ENCODE data around the gene MECP2. TPM values are rescaled to one million over a fixed set of nuclear protein-coding genes. Genes with fewer than 3 reads are reported as not detected.

The MECP2 gene
- total and polyA plus RNA-seq, 7 donors, result 27.6 to 54.4 (median 35.5) TPM

DNA sequence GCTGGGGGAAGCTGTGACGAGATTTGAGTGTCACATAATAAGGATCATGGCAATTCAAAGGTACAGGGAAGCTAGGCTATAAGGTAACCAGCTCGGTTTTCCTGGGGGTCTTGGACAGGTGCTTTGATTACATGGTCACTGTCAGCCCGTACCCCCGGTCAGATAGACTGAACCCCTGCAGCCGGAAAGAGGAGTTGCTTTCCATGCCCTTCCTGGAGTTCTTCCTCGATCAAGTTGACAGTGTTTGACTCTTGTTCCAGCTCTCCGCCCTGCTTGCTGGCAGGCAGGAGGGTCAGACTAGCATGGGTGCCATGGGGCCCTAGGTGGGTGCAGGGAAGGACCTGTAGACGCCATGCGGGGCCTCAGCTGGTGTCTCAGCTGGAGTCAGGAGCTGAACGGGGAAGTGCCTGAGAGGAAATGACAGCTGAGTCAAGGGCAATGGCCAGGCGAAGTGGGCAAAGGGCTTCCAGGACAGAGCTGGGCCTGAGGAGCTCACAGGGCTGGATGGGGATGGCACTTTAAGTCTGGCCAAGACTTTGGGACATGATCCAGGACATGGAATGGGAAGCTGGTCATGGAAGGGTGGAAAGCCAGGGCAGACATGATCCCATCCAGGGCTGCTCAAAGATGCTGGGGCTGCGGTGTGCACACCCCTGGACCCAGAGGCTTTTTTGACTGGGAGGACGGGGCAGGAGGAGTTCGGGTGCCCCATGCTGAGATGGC lies 123.4 kb downstream of the MECP2 start:
- Histone ChIP-seq H3K27me3 (ENCODE audit: insufficient read depth in 3 of 3, low read length in 2 of 3) (no peaks in the 10 kb centered on the region), H3K27ac (peak overlapping the region; percentile 97), H3K36me3 (ENCODE audit: insufficient read depth in 1 of 2, low read depth in 1 of 2) (no peaks in the 10 kb centered on the region), H3K4me3 (peak overlapping the region; percentile 80), H3K9me3 (no peaks in the 10 kb centered on the region), H3K4me1 (peaks cover 16% of the 10 kb centered on the region)
- DNase-seq (peak in 1 of 2 donors; percentile 42), ATAC-seq (no peak)
- no peak for TF ChIP-seq CTCF (IDR thresholded peaks at IDR 0.05)
- 49 to 70% (median 56%) methylated on average over 13 to 14 of the region's 14 CpGs for WGBS, 3 donors
- intact Hi-C loops (cut with DNase I), result loop anchor here in 1 of 2 donors (5.0 kb wide), 1 partner anchor 38 kb away; no protein-coding TSS in a partner anchor

DNA sequence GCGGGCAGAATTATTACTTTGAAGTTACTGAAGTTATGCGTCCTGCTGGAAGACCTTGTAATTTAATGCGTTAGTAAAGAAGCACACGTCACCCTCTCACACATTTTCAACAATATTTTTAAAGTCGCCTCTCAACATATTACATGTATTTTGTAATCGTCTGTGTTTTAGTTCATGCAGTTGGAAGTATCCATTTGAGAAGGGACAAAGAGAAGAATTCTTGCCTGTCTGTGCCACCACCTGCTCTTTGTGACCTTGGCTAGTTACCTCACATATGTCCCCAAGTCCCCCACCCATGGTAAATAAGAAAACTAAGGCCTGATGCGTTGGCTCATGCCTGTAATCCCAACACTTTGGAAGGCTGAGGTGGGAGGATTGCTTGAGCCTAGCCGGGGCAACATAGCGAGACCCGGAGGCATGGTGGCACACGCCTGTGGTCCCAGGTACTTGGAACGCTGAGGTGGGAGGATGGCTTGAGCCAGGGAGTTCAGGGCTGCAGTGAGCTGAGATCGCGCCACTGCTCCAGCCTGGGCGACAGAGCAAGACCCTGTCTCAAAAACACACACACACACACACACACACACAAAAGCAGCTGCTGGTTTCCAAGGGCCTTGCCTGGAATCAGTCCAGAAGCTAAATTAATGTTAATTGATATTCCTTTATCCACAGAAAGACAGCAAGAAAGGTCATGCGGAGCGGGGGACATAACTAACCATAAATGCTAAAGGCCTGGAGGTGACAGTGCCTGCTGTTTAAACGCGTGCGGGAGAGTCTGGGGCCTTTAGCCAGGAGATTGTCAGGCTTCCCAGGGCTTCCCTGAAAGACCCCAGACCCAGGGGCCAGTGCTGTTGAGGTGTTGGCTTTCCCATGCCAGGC lies 124.2 kb downstream of the MECP2 start:
- TF ChIP-seq CTCF (IDR thresholded peaks at IDR 0.05), result no peak
- WGBS, 3 donors, result 22 to 51% (median 26%) methylated on average over 19 to 20 of the region's 20 CpGs
- H3K36me3 ChIP-seq (ENCODE audit: insufficient read depth in 1 of 2, low read depth in 1 of 2), result no peaks in the 10 kb centered on the region
- H3K9me3 ChIP-seq, result no peaks in the 10 kb centered on the region
- H3K27ac ChIP-seq, result peak overlapping the region; percentile 97
- peaks cover 24% of the 10 kb centered on the region for H3K4me1 ChIP-seq
- H3K4me3 ChIP-seq, result peak overlapping the region; percentile 80
- H3K27me3 ChIP-seq (ENCODE audit: insufficient read depth in 3 of 3, low read length in 2 of 3), result no peaks in the 10 kb centered on the region
- DNase-seq, result peak in 1 of 2 donors; percentile 48
- intact Hi-C loops (cut with DNase I), result loop anchor here in 1 of 2 donors (5.0 kb wide), 1 partner anchor 39 kb away; no protein-coding TSS in a partner anchor
- ATAC-seq, result no peak

GRCh38 chrX:153972368-153973126 lies 125.0 kb downstream of the MECP2 start, which contains the start of gene TMEM187:
Gene TMEM187 (plus strand): TSS chrX:153972754. CDS start chrX:153982063, 9,309 bp downstream.
- H3K9me3 ChIP-seq, result no peaks in the 10 kb centered on the region
- H3K4me1 ChIP-seq, result peaks cover 32% of the 10 kb centered on the region
- peak within 1 kb of the TSS; percentile 80 for H3K4me3 ChIP-seq
- no peaks in the 10 kb centered on the region for H3K36me3 ChIP-seq (ENCODE audit: insufficient read depth in 1 of 2, low read depth in 1 of 2)
- no peaks in the 10 kb centered on the region for H3K27me3 ChIP-seq (ENCODE audit: insufficient read depth in 3 of 3, low read length in 2 of 3)
- TF ChIP-seq CTCF (IDR thresholded peaks at IDR 0.05), result no peak
- ATAC-seq (peak; percentile 60 to 66 (median 62)), DNase-seq (peak; percentile 90 to 95)
- intact Hi-C loops (cut with DNase I), result loop anchor here in 1 of 2 donors (5.0 kb wide), 1 partner anchor 40 kb away; no protein-coding TSS in a partner anchor
- peak within 1 kb of the TSS; percentile 97 for H3K27ac ChIP-seq
- WGBS, 3 donors, result 0 to 7% (median 0%) methylated on average over 16 to 96 of the region's 103 CpGs

Other genes starting within 250 kb of the MECP2 start
- 1 to 10 TPM in 2 of 4 donors, under 1 TPM in 2; 0.22 to 1.5 (median 0.90) TPM for gene L1CAM, start 211.5 kb downstream of the MECP2 start, total RNA-seq
- gene L1CAM, start 211.5 kb downstream of the MECP2 start, polyA plus RNA-seq, result under 1 TPM; 0.36 to 0.46 (median 0.39) TPM
- gene AVPR2, start 193.0 kb downstream of the MECP2 start, total RNA-seq, result 1 to 10 TPM; 1.3 to 4.8 (median 2.0) TPM
- 1 to 10 TPM; 1.4 to 3.2 (median 2.5) TPM for gene AVPR2, start 193.0 kb downstream of the MECP2 start, polyA plus RNA-seq
- 1 to 10 TPM; 5.1 to 8.0 (median 6.4) TPM for gene ARHGAP4, start 171.5 kb downstream of the MECP2 start, total RNA-seq
- gene ARHGAP4, start 171.5 kb downstream of the MECP2 start, polyA plus RNA-seq, result 1 to 10 TPM; 5.8 to 7.6 (median 6.8) TPM
- 100 to 1,000 TPM; 105 to 166 (median 115) TPM for gene NAA10, start 162.7 kb downstream of the MECP2 start, total RNA-seq
- gene NAA10, start 162.7 kb downstream of the MECP2 start, polyA plus RNA-seq, result 100 to 1,000 TPM; 168 to 203 (median 193) TPM
- 1 to 10 TPM; 2.9 to 4.4 (median 3.6) TPM for gene RENBP, start 153.1 kb downstream of the MECP2 start, total RNA-seq
- 1 to 10 TPM in 2 of 3 donors, under 1 TPM in 1; 0.97 to 1.9 (median 1.4) TPM for gene RENBP, start 153.1 kb downstream of the MECP2 start, polyA plus RNA-seq
- 10 to 100 TPM; 29.8 to 50.1 (median 40.0) TPM for gene HCFC1, start 125.9 kb downstream of the MECP2 start, total RNA-seq
- gene HCFC1, start 125.9 kb downstream of the MECP2 start, polyA plus RNA-seq, result 10 to 100 TPM; 15.1 to 46.5 (median 25.8) TPM
- gene TMEM187, start 125.0 kb downstream of the MECP2 start, total RNA-seq, result 1 to 10 TPM; 3.2 to 7.8 (median 6.8) TPM
- 1 to 10 TPM; 2.2 to 6.7 (median 5.2) TPM for gene TMEM187, start 125.0 kb downstream of the MECP2 start, polyA plus RNA-seq
- 100 to 1,000 TPM in 2 of 4 donors, 10 to 100 TPM in 2; 56.1 to 158 (median 101) TPM for gene IRAK1, start 77.8 kb downstream of the MECP2 start, total RNA-seq
- gene IRAK1, start 77.8 kb downstream of the MECP2 start, polyA plus RNA-seq, result 100 to 1,000 TPM; 127 to 368 (median 202) TPM
- gene OPN1LW, start 46.5 kb upstream of the MECP2 start, total RNA-seq, result not detected
- gene OPN1LW, start 46.5 kb upstream of the MECP2 start, polyA plus RNA-seq, result under 1 TPM in 1 of 3 donors, not detected in 2; 0.13 TPM
- gene OPN1MW, start 84.9 kb upstream of the MECP2 start, total RNA-seq, result not detected
- not detected for gene OPN1MW, start 84.9 kb upstream of the MECP2 start, polyA plus RNA-seq
- gene OPN1MW2, start 122.0 kb upstream of the MECP2 start, total RNA-seq, result not detected
- not detected for gene OPN1MW2, start 122.0 kb upstream of the MECP2 start, polyA plus RNA-seq
- not detected for gene OPN1MW3, start 159.9 kb upstream of the MECP2 start, total RNA-seq
- gene OPN1MW3, start 159.9 kb upstream of the MECP2 start, polyA plus RNA-seq, result not detected
- not detected for gene TEX28, start 197.4 kb upstream of the MECP2 start, total RNA-seq
- gene TEX28, start 197.4 kb upstream of the MECP2 start, polyA plus RNA-seq, result not detected
- gene TKTL1, start 198.1 kb upstream of the MECP2 start, total RNA-seq, result under 1 TPM in 3 of 4 donors, not detected in 1; 0.19 to 0.44 (median 0.26) TPM
- under 1 TPM; 0.24 to 0.52 (median 0.30) TPM for gene TKTL1, start 198.1 kb upstream of the MECP2 start, polyA plus RNA-seq

Data from psoas muscle (tissue), 8 donors.